ENCODE results near the gene MYBPC2.

The MYBPC2 gene

GRCh38 chr19:50497022-50497405, 64.3 kb downstream of the MYBPC2 start:
- no peaks in the 10 kb centered on the region for H3K36me3 ChIP-seq (ENCODE audit: insufficient read depth, low read length)
- H3K4me3 ChIP-seq = no peak overlapping the region
- no peak overlapping the region for H3K27ac ChIP-seq
- no peak for DNase-seq (ENCODE audit: low read depth, low spot score)
- TF ChIP-seq POLR2AphosphoS5 (IDR thresholded peaks at IDR 0.05; ENCODE audit: borderline replicate concordance, low read depth, low read length) = no peak
- no peak for TF ChIP-seq EZH2 (IDR thresholded peaks at IDR 0.05)
- H3K9ac ChIP-seq (ENCODE audit: insufficient read length) = no peak overlapping the region
- no peaks in the 10 kb centered on the region for H3K9me3 ChIP-seq (ENCODE audit: low read depth, low read length)

GRCh38 chr19:50498219-50499056, 65.7 kb downstream of the MYBPC2 start:
- no peak for DNase-seq (ENCODE audit: low read depth, low spot score)
- Histone ChIP-seq H3K36me3 (ENCODE audit: insufficient read depth, low read length) (no peaks in the 10 kb centered on the region), H3K4me3 (no peak overlapping the region), H3K9me3 (ENCODE audit: low read depth, low read length) (no peaks in the 10 kb centered on the region), H3K27ac (no peak overlapping the region), H3K9ac (ENCODE audit: insufficient read length) (no peak overlapping the region)
- no peak for TF ChIP-seq POLR2AphosphoS5 (IDR thresholded peaks at IDR 0.05; ENCODE audit: borderline replicate concordance, low read depth, low read length)
- TF ChIP-seq EZH2 (IDR thresholded peaks at IDR 0.05) = no peak
- no peak for TF ChIP-seq FOXP2 (optimal IDR thresholded peaks at IDR 0.05; ENCODE audit: control extremely low read depth, extremely low read length, insufficient read depth)

- no peak for DNase-seq (ENCODE audit: low read depth, low spot score)
- Histone ChIP-seq H3K9me3 (ENCODE audit: low read depth, low read length) (no peaks in the 10 kb centered on the region), H3K36me3 (ENCODE audit: insufficient read depth, low read length) (no peaks in the 10 kb centered on the region), H3K9ac (ENCODE audit: insufficient read length) (no peak overlapping the region), H3K27ac (no peak overlapping the region), H3K4me3 (no peak overlapping the region)
- no peak for TF ChIP-seq POLR2AphosphoS5 (IDR thresholded peaks at IDR 0.05; ENCODE audit: borderline replicate concordance, low read depth, low read length)
- TF ChIP-seq FOXP2 (optimal IDR thresholded peaks at IDR 0.05; ENCODE audit: control extremely low read depth, extremely low read length, insufficient read depth) = no peak
- no peak for TF ChIP-seq EZH2 (IDR thresholded peaks at IDR 0.05)
These were observed 67.5 kb downstream of the MYBPC2 start for GRCh38 chr19:50500060-50500752.

- Histone ChIP-seq H3K36me3 (ENCODE audit: insufficient read depth, low read length) (no peaks in the 10 kb centered on the region), H3K9ac (ENCODE audit: insufficient read length) (no peak overlapping the region), H3K9me3 (ENCODE audit: low read depth, low read length) (no peaks in the 10 kb centered on the region), H3K27ac (no peak overlapping the region), H3K4me3 (no peak overlapping the region)
- DNase-seq (ENCODE audit: low read depth, low spot score) = no peak
- TF ChIP-seq FOXP2 (optimal IDR thresholded peaks at IDR 0.05; ENCODE audit: control extremely low read depth, extremely low read length, insufficient read depth) (no peak), POLR2AphosphoS5 (IDR thresholded peaks at IDR 0.05; ENCODE audit: borderline replicate concordance, low read depth, low read length) (no peak), EZH2 (IDR thresholded peaks at IDR 0.05) (no peak)
These were observed 68.1 kb downstream of the MYBPC2 start for GRCh38 chr19:50500753-50501151.

GRCh38 chr19:50501186-50501567, 68.5 kb downstream of the MYBPC2 start:
- no peak overlapping the region for H3K27ac ChIP-seq
- no peaks in the 10 kb centered on the region for H3K36me3 ChIP-seq (ENCODE audit: insufficient read depth, low read length)
- no peaks in the 10 kb centered on the region for H3K9me3 ChIP-seq (ENCODE audit: low read depth, low read length)
- H3K9ac ChIP-seq (ENCODE audit: insufficient read length) = no peak overlapping the region
- TF ChIP-seq FOXP2 (optimal IDR thresholded peaks at IDR 0.05; ENCODE audit: control extremely low read depth, extremely low read length, insufficient read depth) (no peak), POLR2AphosphoS5 (IDR thresholded peaks at IDR 0.05; ENCODE audit: borderline replicate concordance, low read depth, low read length) (no peak), EZH2 (IDR thresholded peaks at IDR 0.05) (no peak)
- DNase-seq (ENCODE audit: low read depth, low spot score) = no peak
- H3K4me3 ChIP-seq = no peak overlapping the region

- DNase-seq (ENCODE audit: low read depth, low spot score) = no peak
- no peak overlapping the region for H3K4me3 ChIP-seq
- TF ChIP-seq EZH2 (IDR thresholded peaks at IDR 0.05) (no peak), POLR2AphosphoS5 (IDR thresholded peaks at IDR 0.05; ENCODE audit: borderline replicate concordance, low read depth, low read length) (no peak), FOXP2 (optimal IDR thresholded peaks at IDR 0.05; ENCODE audit: control extremely low read depth, extremely low read length, insufficient read depth) (no peak)
- H3K27ac ChIP-seq = no peak overlapping the region
- H3K9ac ChIP-seq (ENCODE audit: insufficient read length) = no peak overlapping the region
- no peaks in the 10 kb centered on the region for H3K9me3 ChIP-seq (ENCODE audit: low read depth, low read length)
- no peaks in the 10 kb centered on the region for H3K36me3 ChIP-seq (ENCODE audit: insufficient read depth, low read length)
These were observed 69.1 kb downstream of the MYBPC2 start for GRCh38 chr19:50501568-50502475.

GRCh38 chr19:50505856-50506611, 73.3 kb downstream of the MYBPC2 start:
- no peak for TF ChIP-seq FOXP2 (optimal IDR thresholded peaks at IDR 0.05; ENCODE audit: control extremely low read depth, extremely low read length, insufficient read depth)
- no peak for TF ChIP-seq POLR2AphosphoS5 (IDR thresholded peaks at IDR 0.05; ENCODE audit: borderline replicate concordance, low read depth, low read length)
- TF ChIP-seq EZH2 (IDR thresholded peaks at IDR 0.05) = no peak
- DNase-seq (ENCODE audit: low read depth, low spot score) = no peak
- H3K9ac ChIP-seq (ENCODE audit: insufficient read length) = no peak overlapping the region
- H3K27ac ChIP-seq = no peak overlapping the region
- H3K9me3 ChIP-seq (ENCODE audit: low read depth, low read length) = no peaks in the 10 kb centered on the region
- no peaks in the 10 kb centered on the region for H3K36me3 ChIP-seq (ENCODE audit: insufficient read depth, low read length)
- no peak overlapping the region for H3K4me3 ChIP-seq

Measured in SK-N-MC (cell line).